Upper lobe of left lung (tissue), 6 donors: ENCODE results near the gene WFDC1. TPM values are rescaled to one million over a fixed set of nuclear protein-coding genes. Genes with fewer than 3 reads are reported as not detected.

Source experiments
- ATAC-seq, 2 donors: fragments of 200-7000 bp; cut with Tn5 transposase; one replicate each; pipeline ENCODE4 v1.9.1; 2022; ENCODE audit warnings: mild to moderate bottlenecking in 2 of 2, moderate library complexity in 2 of 2; ENCODE audit not compliant: low FRiP score in 2 of 2
- DNase-seq, 2 donors: peaks; one replicate each; pipeline ENCODE4 v3.0.0-alpha.2; 2019 to 2020
- H3K27ac ChIP-seq, 4 donors: fragments of 200-600 bp; sonication (generic); one replicate each; pipeline ENCODE4 v1.5.1; 2016 to 2019
- H3K27me3 ChIP-seq, 4 donors: fragments of 200-600 bp; sonication (generic); one replicate each; pipeline ENCODE4 v1.5.1; 2017 to 2019
- H3K36me3 ChIP-seq, 4 donors: fragments of 200-600 bp; sonication (generic); one replicate each; pipeline ENCODE4 v1.5.1; 2016 to 2019
- H3K4me1 ChIP-seq, 4 donors: fragments of 200-600 bp; sonication (generic); one replicate each; pipeline ENCODE4 v1.5.1; 2018 to 2019
- H3K4me3 ChIP-seq, 4 donors: fragments of 200-600 bp; sonication (generic); one replicate each; pipeline ENCODE4 v1.5.1; 2017 to 2019; ENCODE audit warnings: mild to moderate bottlenecking in 2 of 4, moderate library complexity in 1 of 4
- H3K9me3 ChIP-seq, 4 donors: fragments of 200-600 bp; sonication (generic); one replicate each; pipeline ENCODE4 v1.5.1; 2018 to 2019
- EP300 ChIP-seq, 4 donors: sonication (generic); formaldehyde crosslinking; IDR thresholded peaks; one replicate each; pipeline ENCODE4 v1.5.1; 2017; ENCODE audit warnings: antibody characterized with exemption in 4 of 4, control low read depth in 2 of 4
- POLR2A ChIP-seq, 4 donors: fragments of 450-650 bp; IDR thresholded peaks; one replicate each; pipeline ENCODE4 v1.5.1; 2016 to 2017; ENCODE audit warnings: antibody characterized with exemption in 4 of 4, mild to moderate bottlenecking in 2 of 4
- POLR2AphosphoS5 ChIP-seq, 2 donors: sonication (generic); formaldehyde crosslinking; IDR thresholded peaks; one replicate each; pipeline ENCODE4 v1.5.1; 2017; ENCODE audit warnings: antibody characterized with exemption in 2 of 2
- WGBS, 2 donors: methylation state at CpG; one replicate each; pipeline ENCODE4 v1.1.5; 2017 to 2018; 5-methylcytosine and 5-hydroxymethylcytosine counted together
- total RNA-seq, 6 donors: library from RNA; depleted of rRNA in 4 of 6; stranded (reverse); fragments of >200 nt in 4 of 6; gene quantifications; one replicate each; pipeline versions ENCODE4 v1.1.0 to v1.2.1, GENCODE V29; 2016 to 2021
- TF ChIP-seq, protein P1 (sequence below), 6 experiments: fragments of 450-650 bp in 4 of 6; fragments of 200-600 bp in 2 of 6; sonication (generic) in 2 of 6; IDR thresholded peaks; one replicate each; pipeline ENCODE4 v1.5.1; 2016 to 2019; ENCODE audit warnings: antibody characterized with exemption in 6 of 6
- donor health status: DM: no; HTN: no; CAD: no; lungs with moderate emphysema.
- donor health status: DM: no; HTN: yes; CAD: no; lungs with severe emphysema.

WFDC1 gene
- total RNA-seq, 6 donors from 2014 or later = 3.5 to 63.0 (median 10.2) TPM

DNA sequence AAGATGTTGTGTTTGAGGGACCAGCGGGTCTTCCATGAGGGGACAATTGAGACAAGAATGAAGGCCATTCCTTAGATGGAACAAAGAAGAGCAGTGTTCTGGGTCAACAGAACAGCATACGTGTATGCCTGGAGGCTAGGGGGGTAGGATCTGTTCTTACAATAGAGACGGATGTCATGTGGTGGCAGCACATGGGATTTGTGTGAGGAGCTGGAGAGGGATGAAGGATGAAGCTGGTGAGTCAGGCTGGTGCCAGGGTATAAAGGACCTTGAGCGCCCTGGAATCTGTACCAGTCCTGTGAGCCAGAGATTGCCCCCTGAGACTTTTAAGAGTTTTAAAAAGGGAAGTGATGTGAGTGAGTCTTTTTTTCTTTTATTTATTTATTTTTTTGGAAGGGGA, 22.8 kb upstream of the WFDC1 start:
- DNase-seq = no peak
- ATAC-seq = no peak
- Histone ChIP-seq H3K4me3 (no peak overlapping the region), H3K9me3 (no peaks in the 10 kb centered on the region), H3K36me3 (no peaks in the 10 kb centered on the region), H3K27me3 (no peaks in the 10 kb centered on the region), H3K27ac (no peak overlapping the region), H3K4me1 (no peaks in the 10 kb centered on the region)
- 74 to 77% methylated on average over 4 of the region's 4 CpGs for WGBS, 2 donors
- TF ChIP-seq, protein P1, sequence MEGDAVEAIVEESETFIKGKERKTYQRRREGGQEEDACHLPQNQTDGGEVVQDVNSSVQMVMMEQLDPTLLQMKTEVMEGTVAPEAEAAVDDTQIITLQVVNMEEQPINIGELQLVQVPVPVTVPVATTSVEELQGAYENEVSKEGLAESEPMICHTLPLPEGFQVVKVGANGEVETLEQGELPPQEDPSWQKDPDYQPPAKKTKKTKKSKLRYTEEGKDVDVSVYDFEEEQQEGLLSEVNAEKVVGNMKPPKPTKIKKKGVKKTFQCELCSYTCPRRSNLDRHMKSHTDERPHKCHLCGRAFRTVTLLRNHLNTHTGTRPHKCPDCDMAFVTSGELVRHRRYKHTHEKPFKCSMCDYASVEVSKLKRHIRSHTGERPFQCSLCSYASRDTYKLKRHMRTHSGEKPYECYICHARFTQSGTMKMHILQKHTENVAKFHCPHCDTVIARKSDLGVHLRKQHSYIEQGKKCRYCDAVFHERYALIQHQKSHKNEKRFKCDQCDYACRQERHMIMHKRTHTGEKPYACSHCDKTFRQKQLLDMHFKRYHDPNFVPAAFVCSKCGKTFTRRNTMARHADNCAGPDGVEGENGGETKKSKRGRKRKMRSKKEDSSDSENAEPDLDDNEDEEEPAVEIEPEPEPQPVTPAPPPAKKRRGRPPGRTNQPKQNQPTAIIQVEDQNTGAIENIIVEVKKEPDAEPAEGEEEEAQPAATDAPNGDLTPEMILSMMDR (IDR thresholded peaks at IDR 0.05) = no peak
- TF ChIP-seq EP300 (IDR thresholded peaks at IDR 0.05) (no peak), POLR2AphosphoS5 (IDR thresholded peaks at IDR 0.05) (no peak), POLR2A (IDR thresholded peaks at IDR 0.05) (no peak)

DNA sequence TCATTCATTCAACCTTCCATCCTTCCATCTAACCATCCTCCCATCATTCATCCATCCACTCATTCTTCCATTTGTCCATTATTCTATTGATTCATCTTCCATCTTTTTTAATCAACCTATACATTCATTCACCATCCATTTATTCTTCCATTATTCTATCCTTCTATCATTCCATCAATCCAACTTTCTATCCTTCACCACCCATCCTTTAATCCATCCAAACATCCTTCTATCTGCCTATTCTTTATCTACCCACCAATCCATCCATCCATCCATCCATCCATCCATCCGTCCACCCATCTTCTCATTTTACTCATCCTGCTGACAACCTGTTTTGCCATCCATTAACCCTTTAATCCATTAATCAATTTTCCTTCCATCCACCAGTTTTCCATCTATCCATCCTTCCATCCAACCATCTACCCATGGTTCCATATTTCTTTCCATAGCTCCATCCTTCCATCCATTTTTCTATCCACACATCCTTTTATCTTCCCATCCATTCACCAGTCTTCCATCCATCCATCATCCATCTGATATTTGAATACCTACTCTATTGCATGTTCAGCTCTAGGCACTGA, 21.8 kb upstream of the WFDC1 start:
- Histone ChIP-seq H3K27ac (no peak overlapping the region), H3K9me3 (no peaks in the 10 kb centered on the region), H3K27me3 (no peaks in the 10 kb centered on the region), H3K4me1 (peaks cover 0 to 4% (median 0%) of the 10 kb centered on the region in 4 donors), H3K4me3 (no peak overlapping the region), H3K36me3 (no peaks in the 10 kb centered on the region)
- no peak for ATAC-seq
- TF ChIP-seq POLR2AphosphoS5 (IDR thresholded peaks at IDR 0.05) (no peak), EP300 (IDR thresholded peaks at IDR 0.05) (no peak), POLR2A (IDR thresholded peaks at IDR 0.05) (no peak)
- TF ChIP-seq, protein P1 (IDR thresholded peaks at IDR 0.05) = no peak
- DNase-seq = no peak
- 29 to 78% methylated on average over 1 of the region's 1 CpG for WGBS, 2 donors

DNA sequence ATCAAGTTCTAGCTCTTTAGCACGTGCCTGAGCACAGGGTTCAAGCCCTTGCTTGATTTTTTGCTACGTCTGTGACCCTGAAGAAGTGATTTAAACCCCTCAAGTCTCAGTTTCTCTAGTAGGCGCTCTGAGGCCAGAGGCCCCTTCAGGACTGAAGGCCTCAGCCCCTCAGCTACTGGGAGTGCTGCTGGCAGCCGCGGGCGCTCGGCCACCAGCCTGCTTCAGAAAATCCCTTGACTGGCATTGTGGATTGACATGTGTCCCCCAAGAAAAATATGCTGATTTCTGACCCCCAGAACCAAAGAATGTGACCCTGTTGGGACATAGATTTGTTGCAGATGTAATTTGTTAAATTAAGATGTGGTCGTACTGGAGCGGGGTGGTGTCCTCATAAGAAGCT, 20.2 kb upstream of the WFDC1 start:
- H3K36me3 ChIP-seq = no peaks in the 10 kb centered on the region
- H3K4me1 ChIP-seq = peaks cover 0 to 4% (median 0%) of the 10 kb centered on the region in 4 donors
- no peak for ATAC-seq
- TF ChIP-seq POLR2A (IDR thresholded peaks at IDR 0.05) (no peak), EP300 (IDR thresholded peaks at IDR 0.05) (no peak)
- H3K27ac ChIP-seq = no peak overlapping the region
- H3K9me3 ChIP-seq = no peaks in the 10 kb centered on the region
- WGBS, 2 donors = 93 to 96% methylated on average over 9 of the region's 9 CpGs
- peak in 1 of 2 donors; percentile 53 for DNase-seq
- no peaks in the 10 kb centered on the region for H3K27me3 ChIP-seq
- no peak overlapping the region for H3K4me3 ChIP-seq

DNA sequence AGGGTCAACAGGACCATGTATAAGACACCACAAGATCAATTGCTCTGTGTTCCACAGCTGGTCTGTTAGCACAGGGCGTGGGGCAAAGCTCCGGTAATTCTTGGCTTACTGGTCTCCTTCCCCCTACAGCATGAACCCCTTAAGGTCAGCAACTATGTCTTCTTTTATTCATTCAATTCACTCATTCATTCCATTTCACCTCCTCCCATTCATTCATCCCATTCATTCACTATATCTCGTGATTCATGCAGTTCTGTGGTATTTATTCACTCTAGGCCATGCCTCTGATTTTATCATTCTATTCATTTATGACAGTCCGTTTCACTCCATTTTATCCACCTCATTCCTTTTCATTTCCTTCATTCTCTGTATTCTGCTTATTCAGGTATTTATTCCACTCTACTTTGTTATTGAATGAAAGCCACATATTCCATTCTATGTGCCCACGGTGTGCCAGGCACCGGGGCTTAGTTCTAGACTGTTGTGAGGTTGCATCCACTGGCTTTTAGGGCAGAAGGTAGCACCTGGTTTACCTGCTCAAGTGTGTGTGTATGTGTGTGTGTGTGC, 19.0 kb upstream of the WFDC1 start:
- Histone ChIP-seq H3K27ac (no peak overlapping the region), H3K4me1 (peaks cover 0 to 4% (median 0%) of the 10 kb centered on the region in 4 donors), H3K9me3 (no peaks in the 10 kb centered on the region), H3K27me3 (no peaks in the 10 kb centered on the region), H3K4me3 (no peak overlapping the region), H3K36me3 (no peaks in the 10 kb centered on the region)
- ATAC-seq (no peak), DNase-seq (no peak)
- no peak for TF ChIP-seq POLR2A (IDR thresholded peaks at IDR 0.05)
- TF ChIP-seq, protein P1 (IDR thresholded peaks at IDR 0.05) = no peak
- TF ChIP-seq EP300 (IDR thresholded peaks at IDR 0.05) = no peak
- TF ChIP-seq POLR2AphosphoS5 (IDR thresholded peaks at IDR 0.05) = no peak
- WGBS, 2 donors = 88 to 93% methylated on average over 6 of the region's 6 CpGs

DNA sequence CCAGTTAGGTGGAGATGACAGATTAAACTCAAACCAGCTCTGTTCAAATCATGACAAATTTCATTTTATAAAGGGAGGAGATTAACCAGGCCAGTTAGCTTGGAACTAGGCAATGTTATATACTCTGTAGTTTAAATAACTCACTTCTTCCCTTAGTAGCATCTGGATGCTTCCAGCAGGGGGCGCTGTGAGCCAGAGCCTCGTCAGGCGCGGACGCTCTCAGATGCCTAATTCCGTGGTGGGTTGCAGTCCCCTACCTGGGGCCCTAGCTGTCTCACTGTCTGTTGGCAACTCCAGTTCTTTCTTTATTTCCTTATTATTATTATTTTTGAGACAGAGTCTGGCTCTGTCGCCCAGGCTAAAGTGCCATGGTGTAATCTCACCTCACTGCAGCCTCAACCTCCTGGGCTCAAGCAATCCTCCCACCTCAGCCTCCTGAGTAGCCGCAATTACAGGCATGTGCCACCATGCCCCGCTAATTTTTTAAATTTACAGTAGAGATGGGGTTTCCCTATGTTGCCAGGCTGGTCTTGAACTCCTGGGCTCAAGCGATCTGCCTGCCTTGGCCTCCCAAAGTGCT, 17.3 kb upstream of the WFDC1 start:
- Histone ChIP-seq H3K4me1 (peaks cover 0 to 4% (median 0%) of the 10 kb centered on the region in 4 donors), H3K27me3 (no peaks in the 10 kb centered on the region), H3K9me3 (no peaks in the 10 kb centered on the region), H3K27ac (no peak overlapping the region), H3K36me3 (no peaks in the 10 kb centered on the region), H3K4me3 (no peak overlapping the region)
- WGBS, 2 donors = 31 to 35% methylated on average over 10 of the region's 10 CpGs
- DNase-seq = peak; percentile 64 to 82
- TF ChIP-seq EP300 (IDR thresholded peaks at IDR 0.05) = no peak
- TF ChIP-seq, protein P1 (IDR thresholded peaks at IDR 0.05) = peak; percentile 70 to 85 (median 78)
- ATAC-seq = peak; percentile 69 to 83
